MM.1S (cell line): ENCODE measurements around the gene ADAMTSL3.

Experiments used
- CTCF ChIP-seq: fragments of 300-600 bp; sonication (generic); IDR thresholded peaks from 2 replicates; pipeline ENCODE4 v1.5.1; 2016; ENCODE audit warnings: antibody characterized with exemption, low read length, mixed read lengths
- EZH2phosphoT487 ChIP-seq: fragments of 300-600 bp; sonication (generic); IDR thresholded peaks from 2 replicates; pipeline ENCODE4 v1.6.1; 2018; ENCODE audit warnings: antibody characterized with exemption, low read length

- TF ChIP-seq CTCF (no peak), EZH2phosphoT487 (no peak)
Measured at GRCh38 chr15:83700082-83700481, 46.2 kb downstream of the ADAMTSL3 start.
